Smooth muscle cell (in vitro differentiated cells): ENCODE measurements around the gene LAMTOR5. TPM values are rescaled to one million over a fixed set of nuclear protein-coding genes. Genes with fewer than 3 reads are reported as not detected.

ENCODE experiments used
- DNase-seq: peaks from one replicate; lab custom pipeline; 2025; ENCODE audit not compliant: unreplicated experiment; lab: John Stamatoyannopoulos, UW
- H2AFZ ChIP-seq: fragments of 200-600 bp; sonication (generic); 2 replicates; pipeline ENCODE4 v1.6.0; 2016; ENCODE audit warnings: antibody characterized with exemption, low read depth, mild to moderate bottlenecking
- H3F3A ChIP-seq: fragments of 200-600 bp; sonication (generic); 2 replicates; pipeline ENCODE4 v1.6.0; 2017; ENCODE audit warnings: antibody characterized with exemption, low read depth
- H3K27ac ChIP-seq: fragments of 200-600 bp; sonication (generic); 2 replicates; pipeline ENCODE4 v1.5.1; 2016; ENCODE audit warnings: low read depth, mild to moderate bottlenecking
- H3K27me3 ChIP-seq: fragments of 200-600 bp; sonication (generic); 2 replicates; pipeline ENCODE4 v1.6.1; 2016; ENCODE audit warnings: low read depth, mild to moderate bottlenecking
- H3K36me3 ChIP-seq: fragments of 200-600 bp; sonication (generic); 2 replicates; pipeline ENCODE4 v1.5.1; 2016; ENCODE audit warnings: low read depth
- H3K4me1 ChIP-seq: fragments of 200-600 bp; sonication (generic); 2 replicates; pipeline ENCODE4 v1.5.1; 2016; ENCODE audit warnings: low read depth
- H3K4me2 ChIP-seq: fragments of 200-600 bp; sonication (generic); 2 replicates; pipeline ENCODE4 v1.6.0; 2016; ENCODE audit warnings: mild to moderate bottlenecking
- H3K4me3 ChIP-seq: fragments of 200-600 bp; sonication (generic); 2 replicates; pipeline ENCODE4 v1.5.1; 2016; ENCODE audit warnings: mild to moderate bottlenecking
- H3K79me2 ChIP-seq: fragments of 200-600 bp; sonication (generic); 2 replicates; pipeline ENCODE4 v1.6.0; 2016; ENCODE audit warnings: low read depth, mild to moderate bottlenecking
- H3K9ac ChIP-seq: fragments of 200-600 bp; sonication (generic); 2 replicates; pipeline ENCODE4 v1.6.0; 2016; ENCODE audit warnings: low read depth
- H3K9me3 ChIP-seq: fragments of 200-600 bp; sonication (generic); replicated peaks from 2 replicates; pipeline ENCODE4 v1.5.1; 2016; ENCODE audit warnings: low read depth
- H4K20me1 ChIP-seq: fragments of 200-600 bp; sonication (generic); 2 replicates; pipeline ENCODE4 v1.6.0; 2016; ENCODE audit warnings: low read depth
- WGBS: methylation state at CpG from one replicate; pipeline ENCODE4 v1.1.7; 2016; ENCODE audit warnings: low lambda C conversion rate; 5-methylcytosine and 5-hydroxymethylcytosine counted together
- polyA plus RNA-seq: library from polyadenylated mRNA; unstranded; fragments of >200 nt; fragmentation: Nextera tagmentation; extraction: Ambion mirVana; gene quantifications from 2 replicates; pipeline ENCODE4 v1.2.1, GENCODE V29; 2016
- total RNA-seq: library from RNA; depleted of rRNA; stranded (reverse); fragments of >200 nt; gene quantifications from 2 replicates; pipeline ENCODE4 v1.2.3, GENCODE V29; 2014
- TF ChIP-seq, protein P1 (sequence below): fragments of 200-600 bp; sonication (generic); IDR thresholded peaks from 2 replicates; pipeline ENCODE4 v1.5.1; 2017; ENCODE audit warnings: borderline replicate concordance, mild to moderate bottlenecking, antibody characterized with exemption; ENCODE audit not compliant: insufficient read depth, poor library complexity, severe bottlenecking

Gene LAMTOR5
- total and polyA plus RNA-seq, 2 experiments from 2014 or later = 81.1 to 150 TPM

DNA sequence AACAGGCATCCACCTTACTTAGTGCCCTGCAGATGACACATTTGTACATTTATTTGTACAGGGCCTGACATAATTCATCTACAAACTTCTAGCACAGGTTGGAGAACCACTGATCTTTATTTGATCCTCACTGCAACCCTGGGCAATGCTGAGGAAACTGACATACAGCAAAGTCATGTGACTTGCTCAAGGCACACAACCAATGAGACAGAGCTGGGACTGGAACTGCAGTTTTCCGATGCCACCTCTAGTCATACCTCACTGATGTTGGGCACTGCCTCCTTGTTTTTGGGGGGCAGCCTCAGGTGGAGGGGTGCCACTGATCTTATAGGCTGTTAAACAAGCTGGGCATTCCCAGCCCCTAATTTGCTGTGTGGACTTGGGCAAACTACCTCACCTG lies 46.8 kb upstream of the LAMTOR5 start:
- DNase-seq = no peak

DNA sequence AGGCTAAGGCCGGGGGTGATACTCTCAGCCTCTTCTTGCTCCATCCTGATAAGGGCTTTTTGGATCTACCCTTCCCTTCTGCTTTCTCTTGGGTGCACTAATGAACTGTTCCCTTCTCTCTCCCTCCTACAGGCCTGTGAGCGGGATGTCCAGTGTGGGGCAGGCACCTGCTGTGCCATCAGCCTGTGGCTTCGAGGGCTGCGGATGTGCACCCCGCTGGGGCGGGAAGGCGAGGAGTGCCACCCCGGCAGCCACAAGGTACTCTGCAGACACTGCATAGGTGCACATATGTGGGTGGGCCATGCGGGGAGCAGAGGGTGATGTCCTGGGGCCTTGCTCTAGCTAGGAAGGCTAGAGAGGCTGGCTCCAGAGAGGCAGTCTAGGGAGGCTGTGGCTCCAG lies 46.3 kb upstream of the LAMTOR5 start:
- Histone ChIP-seq H3F3A (no peaks in the 10 kb centered on the region), H2AFZ (no peak overlapping the region), H3K36me3 (no peaks in the 10 kb centered on the region), H3K79me2 (peaks cover 10% of the 10 kb centered on the region), H3K27ac (no peak overlapping the region), H3K4me3 (no peak overlapping the region), H3K4me2 (no peak overlapping the region), H3K27me3 (no peaks in the 10 kb centered on the region), H4K20me1 (no peaks in the 10 kb centered on the region), H3K9me3 (no peaks in the 10 kb centered on the region), H3K9ac (no peak overlapping the region), H3K4me1 (no peaks in the 10 kb centered on the region)
- no peak for DNase-seq
- TF ChIP-seq, protein P1, sequence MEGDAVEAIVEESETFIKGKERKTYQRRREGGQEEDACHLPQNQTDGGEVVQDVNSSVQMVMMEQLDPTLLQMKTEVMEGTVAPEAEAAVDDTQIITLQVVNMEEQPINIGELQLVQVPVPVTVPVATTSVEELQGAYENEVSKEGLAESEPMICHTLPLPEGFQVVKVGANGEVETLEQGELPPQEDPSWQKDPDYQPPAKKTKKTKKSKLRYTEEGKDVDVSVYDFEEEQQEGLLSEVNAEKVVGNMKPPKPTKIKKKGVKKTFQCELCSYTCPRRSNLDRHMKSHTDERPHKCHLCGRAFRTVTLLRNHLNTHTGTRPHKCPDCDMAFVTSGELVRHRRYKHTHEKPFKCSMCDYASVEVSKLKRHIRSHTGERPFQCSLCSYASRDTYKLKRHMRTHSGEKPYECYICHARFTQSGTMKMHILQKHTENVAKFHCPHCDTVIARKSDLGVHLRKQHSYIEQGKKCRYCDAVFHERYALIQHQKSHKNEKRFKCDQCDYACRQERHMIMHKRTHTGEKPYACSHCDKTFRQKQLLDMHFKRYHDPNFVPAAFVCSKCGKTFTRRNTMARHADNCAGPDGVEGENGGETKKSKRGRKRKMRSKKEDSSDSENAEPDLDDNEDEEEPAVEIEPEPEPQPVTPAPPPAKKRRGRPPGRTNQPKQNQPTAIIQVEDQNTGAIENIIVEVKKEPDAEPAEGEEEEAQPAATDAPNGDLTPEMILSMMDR = no peak
- WGBS = 96% methylated on average over 9 of the region's 9 CpGs

More for the DNA sequence above, 46.8 kb upstream of the LAMTOR5 start:
- 94% methylated on average over 1 of the region's 1 CpG for WGBS
- H3K4me3 ChIP-seq = no peak overlapping the region
- TF ChIP-seq, protein P1 = no peak
- no peaks in the 10 kb centered on the region for H3K9me3 ChIP-seq
- H2AFZ ChIP-seq = no peak overlapping the region
- no peak overlapping the region for H3K4me2 ChIP-seq
- no peaks in the 10 kb centered on the region for H3F3A ChIP-seq
- H3K9ac ChIP-seq = no peak overlapping the region
- no peak overlapping the region for H3K27ac ChIP-seq
- H3K27me3 ChIP-seq = no peaks in the 10 kb centered on the region
- no peaks in the 10 kb centered on the region for H3K36me3 ChIP-seq
- no peaks in the 10 kb centered on the region for H4K20me1 ChIP-seq
- H3K79me2 ChIP-seq = peaks cover 10% of the 10 kb centered on the region
- H3K4me1 ChIP-seq = no peaks in the 10 kb centered on the region

DNA sequence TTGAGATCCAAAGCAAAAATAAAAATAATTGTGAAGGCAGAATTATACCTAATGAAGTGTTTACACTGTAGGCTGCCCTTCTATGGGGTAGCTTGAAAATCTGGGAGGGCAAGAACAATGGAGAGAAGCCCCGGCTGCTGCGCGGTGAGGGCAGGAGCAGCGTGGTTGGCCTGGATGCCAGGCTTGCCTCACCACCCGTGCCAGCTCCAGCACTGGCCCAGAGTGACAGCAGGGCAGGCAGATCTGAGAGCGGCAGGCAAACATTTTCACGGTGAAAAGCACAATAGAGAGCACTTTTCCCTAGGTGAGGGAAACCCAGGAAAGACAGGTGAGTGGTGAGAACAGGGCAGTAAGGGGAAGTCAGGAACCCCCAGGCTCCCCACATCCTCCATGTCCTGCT lies 44.8 kb upstream of the LAMTOR5 start:
- H3K4me2 ChIP-seq = peak overlapping the region; percentile 69
- no peak overlapping the region for H3K4me3 ChIP-seq
- no peak for DNase-seq
- H3K4me1 ChIP-seq = no peaks in the 10 kb centered on the region
- 89% methylated on average over 7 of the region's 7 CpGs for WGBS
- H3K79me2 ChIP-seq = peaks cover 10% of the 10 kb centered on the region
- no peak overlapping the region for H3K9ac ChIP-seq
- no peaks in the 10 kb centered on the region for H4K20me1 ChIP-seq
- no peaks in the 10 kb centered on the region for H3F3A ChIP-seq
- H3K36me3 ChIP-seq = no peaks in the 10 kb centered on the region
- TF ChIP-seq, protein P1 = no peak
- H3K27me3 ChIP-seq = no peaks in the 10 kb centered on the region
- H2AFZ ChIP-seq = no peak overlapping the region
- no peak overlapping the region for H3K27ac ChIP-seq
- H3K9me3 ChIP-seq = no peaks in the 10 kb centered on the region

DNA sequence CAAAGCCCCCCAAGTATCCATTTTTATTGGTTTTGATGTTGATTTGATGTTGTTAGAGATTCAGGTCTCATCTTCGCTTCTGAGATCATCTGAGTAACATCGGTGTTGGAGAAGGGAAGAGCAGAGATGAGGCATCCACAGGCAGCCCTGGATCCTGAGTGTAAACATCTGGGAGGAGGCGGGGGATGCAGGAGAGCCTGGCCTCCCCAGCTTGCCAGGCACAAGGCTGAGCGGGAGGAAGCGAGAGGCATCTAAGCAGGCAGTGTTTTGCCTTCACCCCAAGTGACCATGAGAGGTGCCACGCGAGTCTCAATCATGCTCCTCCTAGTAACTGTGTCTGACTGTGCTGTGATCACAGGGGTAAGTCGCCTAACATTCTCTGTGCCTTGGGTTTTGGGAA lies 43.4 kb upstream of the LAMTOR5 start, which contains the start of gene PROK1:
Gene PROK1, plus strand, starts transcription at position 221 of the 400 bp plus-strand sequence. Its CDS starts 68 bp downstream, at position 289.
- Histone ChIP-seq H3K9me3 (no peaks in the 10 kb centered on the region), H3K27me3 (no peaks in the 10 kb centered on the region), H3K4me3 (peak within 1 kb of the TSS; percentile 22), H3K79me2 (peaks cover 10% of the 10 kb centered on the region), H3F3A (no peaks in the 10 kb centered on the region), H2AFZ (peak within 1 kb of the TSS; percentile 59), H3K36me3 (no peaks in the 10 kb centered on the region), H3K9ac (no peak within 1 kb of the TSS), H3K4me1 (no peaks in the 10 kb centered on the region), H3K4me2 (peak within 1 kb of the TSS; percentile 69), H4K20me1 (no peaks in the 10 kb centered on the region), H3K27ac (no peak within 1 kb of the TSS)
- TF ChIP-seq, protein P1 = no peak
- DNase-seq = no peak
- WGBS = 61% methylated on average over 8 of the region's 8 CpGs
